GM21528 (cell line): Measurements from ENCODE around the gene SLC7A1.
A peak's percentile ranks its signal among the peaks of the same experiment; 100 is the strongest.

ENCODE experiments used
- ATAC-seq: cut with Tn5 transposase; IDR thresholded peaks from one replicate; pipeline ENCODE4 v1.9.1; 2021; ENCODE audit warnings: mild to moderate bottlenecking, moderate library complexity; ENCODE audit not compliant: unreplicated experiment, low FRiP score

Gene SLC7A1

GRCh38 chr13:29497137-29497654 is 98.3 kb downstream of the SLC7A1 start:
- ATAC-seq: no peak

GRCh38 chr13:29496241-29496712 is 99.2 kb downstream of the SLC7A1 start:
- peak; percentile 68 for ATAC-seq

- no peak for ATAC-seq
Measured at GRCh38 chr13:29494520-29494919, 101.0 kb downstream of the SLC7A1 start.

GRCh38 chr13:29493796-29494195 is 101.7 kb downstream of the SLC7A1 start:
- no peak for ATAC-seq

- ATAC-seq: no peak
Measured at GRCh38 chr13:29491248-29491647, 104.2 kb downstream of the SLC7A1 start.

GRCh38 chr13:29490561-29490885 is 105.0 kb downstream of the SLC7A1 start:
- no peak for ATAC-seq

- no peak for ATAC-seq
Measured at GRCh38 chr13:29489650-29490560, 105.6 kb downstream of the SLC7A1 start.

GRCh38 chr13:29487466-29488454 is 107.7 kb downstream of the SLC7A1 start:
- ATAC-seq: no peak

GRCh38 chr13:29486551-29486950 is 108.9 kb downstream of the SLC7A1 start:
- no peak for ATAC-seq

GRCh38 chr13:29484796-29485195 is 110.7 kb downstream of the SLC7A1 start:
- no peak for ATAC-seq

GRCh38 chr13:29484236-29484635 is 111.3 kb downstream of the SLC7A1 start:
- ATAC-seq: no peak

GRCh38 chr13:29483623-29484022 is 111.9 kb downstream of the SLC7A1 start:
- ATAC-seq: no peak

- no peak for ATAC-seq
Measured at GRCh38 chr13:29483211-29483610, 112.3 kb downstream of the SLC7A1 start.

GRCh38 chr13:29482504-29482903 is 113.0 kb downstream of the SLC7A1 start:
- ATAC-seq: no peak

GRCh38 chr13:29481603-29482002 is 113.9 kb downstream of the SLC7A1 start:
- no peak for ATAC-seq

GRCh38 chr13:29480893-29481525 is 114.5 kb downstream of the SLC7A1 start:
- ATAC-seq: no peak

GRCh38 chr13:29479716-29480492 is 115.6 kb downstream of the SLC7A1 start:
- ATAC-seq: no peak

- ATAC-seq: no peak
Measured at GRCh38 chr13:29476046-29476445, 119.4 kb downstream of the SLC7A1 start.

GRCh38 chr13:29474991-29475390 is 120.5 kb downstream of the SLC7A1 start:
- no peak for ATAC-seq

GRCh38 chr13:29473166-29473565 is 122.3 kb downstream of the SLC7A1 start:
- ATAC-seq: no peak
